ENCODE results near the gene CEP126.

CEP126 gene

DNA sequence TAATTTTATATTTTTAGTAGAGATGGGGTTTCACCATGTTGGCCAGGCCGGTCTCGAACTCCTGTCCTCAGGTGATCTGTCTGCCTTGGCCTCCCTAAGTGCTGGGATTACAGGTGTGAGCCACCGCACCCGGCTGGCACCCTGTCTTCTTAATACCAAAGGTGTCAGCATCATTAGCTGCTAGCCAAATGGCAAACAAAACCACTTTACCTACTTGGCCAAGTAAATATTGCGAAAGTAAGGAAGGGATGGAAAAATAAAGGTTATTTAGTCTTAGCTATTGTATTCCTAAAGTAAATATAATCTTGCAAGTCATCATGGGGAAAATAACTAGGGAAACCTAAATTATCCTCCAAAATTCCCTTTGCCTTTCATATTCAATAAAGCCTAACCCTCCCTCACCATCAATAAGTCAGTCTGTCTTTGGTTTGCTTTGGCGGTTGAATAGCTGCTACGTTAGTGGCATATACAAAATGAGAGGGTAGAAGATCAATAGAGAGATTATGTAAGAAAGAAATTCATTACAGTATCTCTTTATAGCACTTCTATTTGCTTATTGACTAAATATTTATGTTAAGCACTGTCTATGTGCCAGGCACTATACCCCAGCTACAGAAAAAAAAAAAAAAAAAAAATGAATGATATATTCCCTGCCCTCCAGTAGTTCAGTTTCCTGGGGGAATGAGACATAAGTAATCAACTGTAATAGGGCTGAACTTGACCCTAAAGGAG, 92.2 kb downstream of the CEP126 start:
- Histone ChIP-seq H3K27ac (ENCODE audit: low read depth, low read length) (no peak overlapping the region), H3K9me3 (ENCODE audit: control insufficient read depth in 1 of 2, low read length in 2 of 2) (no peaks in the 10 kb centered on the region), H3K36me3 (ENCODE audit: control insufficient read depth in 1 of 2, insufficient read depth in 2 of 2, low read length in 2 of 2) (no peaks in the 10 kb centered on the region), H3K4me1 (ENCODE audit: control insufficient read depth in 1 of 2, insufficient read depth in 2 of 2, low read length in 2 of 2) (peaks cover 4 to 5% of the 10 kb centered on the region in 2 donors), H3K27me3 (ENCODE audit: control insufficient read depth in 1 of 2, insufficient read depth in 2 of 2, low read length in 2 of 2) (no peaks in the 10 kb centered on the region), H3K4me3 (ENCODE audit: low read depth in 1 of 2, low read length in 2 of 2) (no peak overlapping the region), H3K9ac (ENCODE audit: low read depth in 1 of 2, low read length in 2 of 2) (no peak overlapping the region)

DNA sequence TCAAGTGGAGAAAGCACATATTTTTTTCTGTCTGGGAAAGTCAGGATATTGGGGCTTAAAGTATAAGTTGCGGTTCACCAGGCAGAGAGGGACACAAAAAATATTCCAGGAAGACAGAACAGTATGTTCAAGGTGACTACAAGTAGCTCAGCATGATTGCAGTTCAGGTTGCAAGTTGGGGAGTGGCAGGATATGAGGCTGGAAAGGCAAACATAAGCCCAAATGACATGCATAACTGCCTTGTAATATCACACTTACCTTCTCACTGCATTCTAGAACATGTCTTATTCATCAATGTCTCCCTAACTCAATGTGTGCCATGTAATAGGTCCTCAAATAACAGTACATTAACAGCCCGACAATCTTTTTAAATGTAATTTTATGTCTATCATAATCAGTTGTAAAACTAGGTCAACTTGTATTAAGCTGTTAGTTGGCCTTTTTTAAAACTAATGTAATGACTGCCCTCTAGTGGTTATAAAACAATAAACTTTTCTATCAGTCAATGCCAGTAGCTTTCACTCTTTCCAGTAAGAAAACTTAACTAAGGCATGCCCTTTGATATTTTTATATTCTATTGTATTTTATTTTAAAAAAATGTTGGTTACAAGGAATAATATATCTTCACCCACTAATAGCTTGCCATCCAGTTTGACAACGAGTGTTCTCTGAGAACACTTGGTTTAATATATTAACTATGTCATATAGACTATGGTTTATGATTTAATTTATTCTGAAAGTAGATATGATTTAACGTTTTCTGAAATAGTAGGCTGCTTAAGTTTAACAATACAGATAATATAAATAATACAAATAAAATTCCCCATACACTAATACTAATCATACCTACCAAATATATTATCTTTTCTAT, 93.0 kb downstream of the CEP126 start:
- H3K27ac ChIP-seq (ENCODE audit: low read depth, low read length), result no peak overlapping the region

DNA sequence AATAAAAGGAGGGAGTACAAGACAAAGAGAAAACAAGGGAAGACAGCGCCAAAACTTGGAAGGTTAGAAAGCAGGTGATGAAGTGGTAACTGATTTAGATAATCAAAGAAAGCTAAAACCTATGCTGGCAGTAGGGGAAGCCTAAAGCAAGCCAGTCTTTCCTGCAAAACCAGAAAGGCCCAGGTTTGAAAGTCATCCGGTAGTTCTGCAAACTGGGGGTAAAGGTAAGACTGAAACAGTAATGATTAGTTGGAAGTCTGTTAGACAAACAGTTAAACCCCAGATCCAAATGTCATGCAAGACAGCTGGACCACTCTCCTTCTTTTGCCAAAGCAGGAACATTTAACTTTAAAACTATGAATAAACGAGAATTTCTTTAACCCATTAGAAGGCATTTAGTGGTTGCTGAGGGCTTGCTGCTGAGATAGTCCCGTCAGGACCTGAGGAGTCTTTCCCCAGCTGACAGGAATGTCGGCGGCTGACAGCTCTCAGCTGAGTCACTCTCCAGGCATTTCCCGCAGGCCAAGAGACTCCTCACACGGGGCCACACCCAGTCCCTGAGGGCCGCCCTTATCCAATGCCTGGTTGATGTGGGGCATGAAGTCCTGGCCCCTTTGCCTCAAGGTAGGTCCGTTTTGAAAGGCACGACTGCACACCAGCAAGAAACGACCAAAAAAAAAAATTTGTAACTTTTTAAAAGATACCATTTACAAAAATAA, 96.1 kb downstream of the CEP126 start:
- no peaks in the 10 kb centered on the region for H3K27me3 ChIP-seq (ENCODE audit: control insufficient read depth in 1 of 2, insufficient read depth in 2 of 2, low read length in 2 of 2)
- no peaks in the 10 kb centered on the region for H3K9me3 ChIP-seq (ENCODE audit: control insufficient read depth in 1 of 2, low read length in 2 of 2)
- no peak overlapping the region for H3K27ac ChIP-seq (ENCODE audit: low read depth, low read length)
- no peak overlapping the region for H3K4me3 ChIP-seq (ENCODE audit: low read depth in 1 of 2, low read length in 2 of 2)
- H3K9ac ChIP-seq (ENCODE audit: low read depth in 1 of 2, low read length in 2 of 2), result no peak overlapping the region
- peaks cover 4 to 5% of the 10 kb centered on the region in 2 donors for H3K4me1 ChIP-seq (ENCODE audit: control insufficient read depth in 1 of 2, insufficient read depth in 2 of 2, low read length in 2 of 2)
- H3K36me3 ChIP-seq (ENCODE audit: control insufficient read depth in 1 of 2, insufficient read depth in 2 of 2, low read length in 2 of 2), result no peaks in the 10 kb centered on the region

More for the DNA sequence above, 93.0 kb downstream of the CEP126 start:
- H3K36me3 ChIP-seq (ENCODE audit: control insufficient read depth in 1 of 2, insufficient read depth in 2 of 2, low read length in 2 of 2), result no peaks in the 10 kb centered on the region
- H3K4me1 ChIP-seq (ENCODE audit: control insufficient read depth in 1 of 2, insufficient read depth in 2 of 2, low read length in 2 of 2), result peaks cover 4 to 5% of the 10 kb centered on the region in 2 donors
- H3K4me3 ChIP-seq (ENCODE audit: low read depth in 1 of 2, low read length in 2 of 2), result no peak overlapping the region
- H3K9ac ChIP-seq (ENCODE audit: low read depth in 1 of 2, low read length in 2 of 2), result no peak overlapping the region
- no peaks in the 10 kb centered on the region for H3K9me3 ChIP-seq (ENCODE audit: control insufficient read depth in 1 of 2, low read length in 2 of 2)
- no peaks in the 10 kb centered on the region for H3K27me3 ChIP-seq (ENCODE audit: control insufficient read depth in 1 of 2, insufficient read depth in 2 of 2, low read length in 2 of 2)

DNA sequence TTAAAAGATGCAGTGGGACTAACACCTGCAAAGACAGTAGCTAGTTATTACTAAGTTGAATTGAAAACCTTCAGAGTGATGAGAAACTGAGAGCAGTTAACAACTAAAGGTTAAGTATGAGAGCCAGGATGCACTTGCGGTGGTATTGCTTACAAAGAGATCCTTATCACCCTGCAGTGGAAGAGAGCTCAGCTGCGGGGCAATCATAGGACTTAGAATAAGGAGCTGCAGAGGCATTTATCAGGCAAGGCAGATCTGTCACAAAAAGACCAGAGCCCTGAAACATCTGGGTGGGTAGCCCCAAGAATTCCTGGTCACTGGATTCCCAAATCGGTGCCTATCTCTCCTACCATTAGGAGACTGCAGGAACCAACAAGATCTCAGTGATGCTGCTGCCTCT, 98.1 kb downstream of the CEP126 start:
- Histone ChIP-seq H3K27ac (ENCODE audit: low read depth, low read length) (no peak overlapping the region), H3K4me3 (ENCODE audit: low read depth in 1 of 2, low read length in 2 of 2) (no peak overlapping the region), H3K27me3 (ENCODE audit: control insufficient read depth in 1 of 2, insufficient read depth in 2 of 2, low read length in 2 of 2) (no peaks in the 10 kb centered on the region), H3K4me1 (ENCODE audit: control insufficient read depth in 1 of 2, insufficient read depth in 2 of 2, low read length in 2 of 2) (peaks cover 0 to 5% of the 10 kb centered on the region in 2 donors), H3K9ac (ENCODE audit: low read depth in 1 of 2, low read length in 2 of 2) (no peak overlapping the region), H3K9me3 (ENCODE audit: control insufficient read depth in 1 of 2, low read length in 2 of 2) (no peaks in the 10 kb centered on the region), H3K36me3 (ENCODE audit: control insufficient read depth in 1 of 2, insufficient read depth in 2 of 2, low read length in 2 of 2) (no peaks in the 10 kb centered on the region)

DNA sequence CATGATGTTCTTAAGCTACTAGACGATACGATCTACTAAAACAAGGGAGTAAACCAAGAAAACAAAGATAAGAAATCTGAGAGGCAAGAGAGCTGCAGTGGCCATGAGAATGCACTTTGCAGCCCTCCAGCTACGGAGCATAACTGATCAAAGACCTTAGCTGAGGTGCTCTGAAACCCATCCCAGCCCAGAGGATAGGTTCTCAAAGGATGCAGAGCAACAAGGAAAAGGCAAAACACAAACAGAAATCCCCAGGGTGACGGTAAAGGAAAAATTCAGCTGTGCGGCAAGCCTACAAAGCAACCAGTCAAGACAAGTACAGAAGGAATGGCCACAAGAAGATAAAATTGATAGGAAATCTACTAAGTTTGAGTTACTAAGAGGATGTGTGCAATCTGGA, 99.9 kb downstream of the CEP126 start:
- Histone ChIP-seq H3K27ac (ENCODE audit: low read depth, low read length) (no peak overlapping the region), H3K9me3 (ENCODE audit: control insufficient read depth in 1 of 2, low read length in 2 of 2) (no peaks in the 10 kb centered on the region), H3K27me3 (ENCODE audit: control insufficient read depth in 1 of 2, insufficient read depth in 2 of 2, low read length in 2 of 2) (no peaks in the 10 kb centered on the region), H3K4me3 (ENCODE audit: low read depth in 1 of 2, low read length in 2 of 2) (no peak overlapping the region), H3K36me3 (ENCODE audit: control insufficient read depth in 1 of 2, insufficient read depth in 2 of 2, low read length in 2 of 2) (no peaks in the 10 kb centered on the region), H3K4me1 (ENCODE audit: control insufficient read depth in 1 of 2, insufficient read depth in 2 of 2, low read length in 2 of 2) (peaks cover 0 to 5% of the 10 kb centered on the region in 2 donors), H3K9ac (ENCODE audit: low read depth in 1 of 2, low read length in 2 of 2) (no peak overlapping the region)

DNA sequence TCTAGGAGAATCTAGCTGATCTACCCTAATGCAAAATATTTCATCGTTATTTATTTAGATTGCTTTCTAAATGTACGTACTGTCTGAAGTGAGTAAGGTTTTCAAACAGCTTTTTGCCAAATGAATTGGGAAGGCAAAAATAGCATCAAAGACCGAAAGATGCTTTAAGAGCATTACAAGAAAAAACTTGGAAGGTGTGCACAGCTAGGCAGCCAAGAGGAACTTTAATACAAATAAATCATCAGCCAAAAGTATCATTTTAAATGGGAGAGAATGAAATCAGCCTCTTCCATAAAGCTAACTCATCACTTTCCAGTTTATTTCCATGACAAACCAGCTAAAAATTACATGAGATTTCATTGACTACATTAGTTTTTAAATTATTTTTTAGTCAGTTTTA, 102.2 kb downstream of the CEP126 start:
- no peaks in the 10 kb centered on the region for H3K27me3 ChIP-seq (ENCODE audit: control insufficient read depth in 1 of 2, insufficient read depth in 2 of 2, low read length in 2 of 2)
- H3K4me3 ChIP-seq (ENCODE audit: low read depth in 1 of 2, low read length in 2 of 2), result no peak overlapping the region
- no peak overlapping the region for H3K27ac ChIP-seq (ENCODE audit: low read depth, low read length)
- no peaks in the 10 kb centered on the region for H3K36me3 ChIP-seq (ENCODE audit: control insufficient read depth in 1 of 2, insufficient read depth in 2 of 2, low read length in 2 of 2)
- no peak overlapping the region for H3K9ac ChIP-seq (ENCODE audit: low read depth in 1 of 2, low read length in 2 of 2)
- no peaks in the 10 kb centered on the region for H3K9me3 ChIP-seq (ENCODE audit: control insufficient read depth in 1 of 2, low read length in 2 of 2)
- no peaks in the 10 kb centered on the region for H3K4me1 ChIP-seq (ENCODE audit: control insufficient read depth in 1 of 2, insufficient read depth in 2 of 2, low read length in 2 of 2)

DNA sequence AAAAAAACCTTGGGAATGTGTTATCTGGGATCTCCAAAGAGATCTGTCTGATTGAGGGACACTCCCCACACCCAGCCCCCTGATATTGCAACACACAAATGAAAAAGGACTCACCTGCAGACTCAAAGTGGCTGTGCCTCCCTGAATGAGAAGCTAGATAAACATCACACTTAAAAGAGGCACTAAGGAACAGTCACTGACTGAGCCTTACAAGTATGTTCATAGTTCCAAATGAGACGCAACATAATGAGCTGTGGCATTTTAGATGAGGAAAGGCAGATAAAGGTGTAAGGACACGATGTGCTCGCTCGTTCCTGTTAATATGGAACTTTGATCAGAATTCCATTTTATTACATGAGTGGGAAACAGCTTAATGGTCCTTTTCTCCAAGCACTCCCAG, 111.4 kb downstream of the CEP126 start:
- Histone ChIP-seq H3K4me1 (ENCODE audit: control insufficient read depth in 1 of 2, insufficient read depth in 2 of 2, low read length in 2 of 2) (peaks cover 0 to 6% of the 10 kb centered on the region in 2 donors), H3K9ac (ENCODE audit: low read depth in 1 of 2, low read length in 2 of 2) (no peak overlapping the region), H3K27me3 (ENCODE audit: control insufficient read depth in 1 of 2, insufficient read depth in 2 of 2, low read length in 2 of 2) (no peaks in the 10 kb centered on the region), H3K27ac (ENCODE audit: low read depth, low read length) (no peak overlapping the region), H3K4me3 (ENCODE audit: low read depth in 1 of 2, low read length in 2 of 2) (no peak overlapping the region), H3K36me3 (ENCODE audit: control insufficient read depth in 1 of 2, insufficient read depth in 2 of 2, low read length in 2 of 2) (no peaks in the 10 kb centered on the region), H3K9me3 (ENCODE audit: control insufficient read depth in 1 of 2, low read length in 2 of 2) (no peaks in the 10 kb centered on the region)

DNA sequence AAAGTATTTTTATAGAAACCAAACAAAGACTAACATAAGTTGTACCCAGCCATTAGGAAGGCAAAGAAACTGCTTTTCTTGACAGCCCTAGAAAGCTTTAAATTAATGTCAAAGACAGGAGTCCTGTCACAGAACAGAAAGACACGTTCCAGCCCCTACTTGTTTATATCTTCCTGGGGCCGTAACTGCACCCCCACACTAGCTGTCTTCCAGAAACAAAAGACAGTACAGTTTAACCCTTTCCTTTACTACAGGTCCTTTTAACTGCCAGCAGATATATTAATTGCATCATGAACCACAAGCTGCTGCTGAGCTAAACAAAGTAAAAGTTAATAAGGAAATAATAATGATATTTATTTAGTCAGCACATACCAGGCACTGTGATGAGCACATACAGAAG, 112.1 kb downstream of the CEP126 start:
- Histone ChIP-seq H3K9me3 (ENCODE audit: control insufficient read depth in 1 of 2, low read length in 2 of 2) (no peaks in the 10 kb centered on the region), H3K27me3 (ENCODE audit: control insufficient read depth in 1 of 2, insufficient read depth in 2 of 2, low read length in 2 of 2) (no peaks in the 10 kb centered on the region), H3K36me3 (ENCODE audit: control insufficient read depth in 1 of 2, insufficient read depth in 2 of 2, low read length in 2 of 2) (no peaks in the 10 kb centered on the region), H3K27ac (ENCODE audit: low read depth, low read length) (no peak overlapping the region), H3K9ac (ENCODE audit: low read depth in 1 of 2, low read length in 2 of 2) (no peak overlapping the region), H3K4me1 (ENCODE audit: control insufficient read depth in 1 of 2, insufficient read depth in 2 of 2, low read length in 2 of 2) (peaks cover 0 to 6% of the 10 kb centered on the region in 2 donors), H3K4me3 (ENCODE audit: low read depth in 1 of 2, low read length in 2 of 2) (no peak overlapping the region)

DNA sequence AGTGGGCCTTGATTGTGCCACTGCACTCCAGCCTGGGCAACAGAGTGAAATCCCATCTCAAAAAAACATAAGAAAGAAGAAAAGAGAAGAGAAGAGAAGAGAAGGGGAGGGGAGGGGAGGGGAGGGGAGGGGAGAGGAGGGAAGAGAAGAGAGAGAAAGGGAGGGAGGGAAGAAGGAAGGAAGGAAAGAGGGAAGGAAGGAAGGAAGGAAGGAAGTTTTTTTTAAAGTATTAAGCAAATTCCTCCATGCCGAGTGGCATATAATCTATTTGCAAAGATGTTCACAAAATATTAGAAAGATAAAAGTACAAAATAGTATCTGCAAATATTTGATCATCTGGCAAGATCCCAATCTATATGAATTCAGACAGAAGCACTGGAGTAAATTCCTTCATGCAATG, 121.9 kb downstream of the CEP126 start:
- no peaks in the 10 kb centered on the region for H3K4me1 ChIP-seq (ENCODE audit: control insufficient read depth in 1 of 2, insufficient read depth in 2 of 2, low read length in 2 of 2)
- no peaks in the 10 kb centered on the region for H3K9me3 ChIP-seq (ENCODE audit: control insufficient read depth in 1 of 2, low read length in 2 of 2)
- no peak overlapping the region for H3K27ac ChIP-seq (ENCODE audit: low read depth, low read length)
- H3K9ac ChIP-seq (ENCODE audit: low read depth in 1 of 2, low read length in 2 of 2), result no peak overlapping the region
- no peaks in the 10 kb centered on the region for H3K36me3 ChIP-seq (ENCODE audit: control insufficient read depth in 1 of 2, insufficient read depth in 2 of 2, low read length in 2 of 2)
- no peak overlapping the region for H3K4me3 ChIP-seq (ENCODE audit: low read depth in 1 of 2, low read length in 2 of 2)
- H3K27me3 ChIP-seq (ENCODE audit: control insufficient read depth in 1 of 2, insufficient read depth in 2 of 2, low read length in 2 of 2), result no peaks in the 10 kb centered on the region

DNA sequence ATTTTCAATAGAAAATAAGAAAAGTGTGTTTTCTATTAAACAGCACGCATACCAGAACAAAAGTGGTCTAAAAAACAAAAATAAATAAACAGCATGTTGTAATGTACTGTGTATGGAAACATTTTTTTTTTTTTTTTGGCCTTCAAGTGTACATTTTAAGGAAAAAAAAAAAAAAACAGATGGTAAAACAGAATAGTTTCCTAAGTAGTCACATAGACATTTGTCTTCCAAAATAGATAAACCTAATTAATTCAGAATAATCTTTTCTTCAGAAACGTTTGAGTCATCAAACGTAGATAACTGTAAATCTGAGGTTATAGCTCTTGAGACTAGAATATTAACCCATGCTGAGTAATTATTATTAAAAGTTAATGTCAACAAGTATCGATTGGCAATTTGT, 132.0 kb downstream of the CEP126 start:
- Histone ChIP-seq H3K27ac (ENCODE audit: low read depth, low read length) (no peak overlapping the region), H3K27me3 (ENCODE audit: control insufficient read depth in 1 of 2, insufficient read depth in 2 of 2, low read length in 2 of 2) (no peaks in the 10 kb centered on the region), H3K9ac (ENCODE audit: low read depth in 1 of 2, low read length in 2 of 2) (no peak overlapping the region)

More for the DNA sequence above, 132.0 kb downstream of the CEP126 start:
- H3K4me1 ChIP-seq (ENCODE audit: control insufficient read depth in 1 of 2, insufficient read depth in 2 of 2, low read length in 2 of 2), result peaks cover 4 to 5% of the 10 kb centered on the region in 2 donors
- no peaks in the 10 kb centered on the region for H3K9me3 ChIP-seq (ENCODE audit: control insufficient read depth in 1 of 2, low read length in 2 of 2)
- no peaks in the 10 kb centered on the region for H3K36me3 ChIP-seq (ENCODE audit: control insufficient read depth in 1 of 2, insufficient read depth in 2 of 2, low read length in 2 of 2)
- peak overlapping the region; percentile 63 to 67 for H3K4me3 ChIP-seq (ENCODE audit: low read depth in 1 of 2, low read length in 2 of 2)
